H9 (cell line): ENCODE measurements around the gene PCF11. TPM values are rescaled to one million over a fixed set of nuclear protein-coding genes. Genes with fewer than 3 reads are reported as not detected.

Experiments
- DNase-seq: peaks from one replicate; pipeline ENCODE4 v3.0.0-alpha.2; 2017
- H2AFZ ChIP-seq: one replicate; pipeline ENCODE4 v1.6.1; 2013; ENCODE audit warnings: mild to moderate bottlenecking, low read length, control low read depth, moderate library complexity
- H2AK5ac ChIP-seq: 2 replicates; pipeline ENCODE4 v1.6.1; 2013; ENCODE audit warnings: low read length, control low read depth, mixed read lengths; ENCODE audit not compliant: insufficient read length
- H2BK120ac ChIP-seq: one replicate; pipeline ENCODE4 v1.6.1; 2013; ENCODE audit warnings: low read depth, mild to moderate bottlenecking, low read length, control low read depth, inconsistent platforms; ENCODE audit not compliant: poor library complexity, severe bottlenecking
- H2BK12ac ChIP-seq: 2 replicates; pipeline ENCODE4 v1.6.1; 2013; ENCODE audit warnings: low read length, control low read depth, mixed read lengths, low read depth; ENCODE audit not compliant: insufficient read length
- H2BK15ac ChIP-seq: 2 replicates; pipeline ENCODE4 v1.6.1; 2013; ENCODE audit warnings: low read depth, low read length, control low read depth
- H2BK20ac ChIP-seq: one replicate; pipeline ENCODE4 v1.6.1; 2013; ENCODE audit warnings: low read depth, mild to moderate bottlenecking, low read length, control low read depth, inconsistent platforms; ENCODE audit not compliant: poor library complexity, severe bottlenecking
- H2BK5ac ChIP-seq: 2 replicates; pipeline ENCODE4 v1.6.1; 2013; ENCODE audit warnings: low read length, control low read depth, mixed read lengths; ENCODE audit not compliant: insufficient read length
- H3K14ac ChIP-seq: 2 replicates; pipeline ENCODE4 v1.6.1; 2013; ENCODE audit warnings: low read length, control low read depth; ENCODE audit not compliant: insufficient read depth
- H3K18ac ChIP-seq: 2 replicates; pipeline ENCODE4 v1.6.1; 2013; ENCODE audit warnings: low read depth, mild to moderate bottlenecking, mixed read lengths, low read length, control low read depth; ENCODE audit not compliant: insufficient read length
- H3K23ac ChIP-seq: 2 replicates; pipeline ENCODE4 v1.6.1; 2013; ENCODE audit warnings: low read length, control low read depth, mixed read lengths, low read depth; ENCODE audit not compliant: insufficient read length
- H3K23me2 ChIP-seq: 2 replicates; pipeline ENCODE4 v1.6.1; 2013; ENCODE audit warnings: low read depth, mild to moderate bottlenecking, mixed read lengths, low read length, control low read depth; ENCODE audit not compliant: insufficient read length, poor library complexity, severe bottlenecking
- H3K27ac ChIP-seq: 2 replicates; pipeline ENCODE4 v1.5.1; 2013; ENCODE audit warnings: low read length, control low read depth, mixed read lengths, low read depth; ENCODE audit not compliant: insufficient read length
- H3K27me3 ChIP-seq: 2 replicates; pipeline ENCODE4 v1.6.1; 2013; ENCODE audit warnings: low read length, control low read depth, inconsistent platforms; ENCODE audit not compliant: insufficient read depth
- H3K4ac ChIP-seq: 2 replicates; pipeline ENCODE4 v1.6.1; 2013; ENCODE audit warnings: low read depth, mild to moderate bottlenecking, control low read depth, inconsistent platforms, low read length, moderate library complexity
- H3K4me1 ChIP-seq: 2 replicates; pipeline ENCODE4 v1.6.1; 2013; ENCODE audit warnings: low read length, control low read depth, inconsistent platforms; ENCODE audit not compliant: insufficient read depth
- H3K4me2 ChIP-seq: 2 replicates; pipeline ENCODE4 v1.6.1; 2013; ENCODE audit warnings: low read length, control low read depth, mixed read lengths; ENCODE audit not compliant: insufficient read length, insufficient read depth
- H3K56ac ChIP-seq: 2 replicates; pipeline ENCODE4 v1.6.1; 2013; ENCODE audit warnings: low read depth, mild to moderate bottlenecking, mixed read lengths, low read length, control low read depth; ENCODE audit not compliant: insufficient read length
- H3K79me1 ChIP-seq: 2 replicates; pipeline ENCODE4 v1.6.1; 2013; ENCODE audit warnings: low read depth, mild to moderate bottlenecking, moderate library complexity, low read length, control low read depth, inconsistent platforms; ENCODE audit not compliant: insufficient read depth, poor library complexity, severe bottlenecking
- H3K79me2 ChIP-seq: 2 replicates; pipeline ENCODE4 v1.6.1; 2013; ENCODE audit warnings: low read length, control low read depth, inconsistent platforms; ENCODE audit not compliant: insufficient read depth
- H3K9ac ChIP-seq: 2 replicates; pipeline ENCODE4 v1.6.1; 2013; ENCODE audit warnings: low read length, control low read depth, mixed read lengths; ENCODE audit not compliant: insufficient read length; ENCODE audit errors: extremely low read depth
- H3K9me3 ChIP-seq: one replicate; pipeline ENCODE4 v1.6.1; 2013; ENCODE audit warnings: low read depth, low read length, inconsistent platforms; ENCODE audit not compliant: control insufficient read depth
- H3T11ph ChIP-seq: one replicate; pipeline ENCODE4 v1.6.1; 2013; ENCODE audit warnings: mild to moderate bottlenecking, low read length, control low read depth, inconsistent platforms
- H4K20me1 ChIP-seq: one replicate; pipeline ENCODE4 v1.6.1; 2013; ENCODE audit not compliant: control insufficient read depth, insufficient read length, insufficient read depth
- H4K5ac ChIP-seq: 2 replicates; pipeline ENCODE4 v1.6.1; 2013; ENCODE audit warnings: low read depth, mild to moderate bottlenecking, mixed read lengths, low read length, control low read depth; ENCODE audit not compliant: insufficient read length
- H4K8ac ChIP-seq: replicated peaks from 2 replicates; pipeline ENCODE4 v1.6.1; 2013; ENCODE audit warnings: low read length, control low read depth, mixed read lengths, low read depth; ENCODE audit not compliant: insufficient read length
- H4K91ac ChIP-seq: 2 replicates; pipeline ENCODE4 v1.6.1; 2013; ENCODE audit warnings: low read depth, mild to moderate bottlenecking, moderate library complexity, mixed read lengths, low read length, control low read depth; ENCODE audit not compliant: insufficient read length
- H3K27ac Mint-ChIP-seq, 3 experiments: 2 replicates in 2 of 3; 3 replicates in 1 of 3; pipeline ENCODE4 v1.8.0; 2020 to 2021; ENCODE audit warnings: mixed read lengths in 3 of 3, mild to moderate bottlenecking in 1 of 3, moderate library complexity in 1 of 3
- H3K27me3 Mint-ChIP-seq: 2 replicates; pipeline ENCODE4 v1.8.0; 2021; ENCODE audit warnings: low read depth, mild to moderate bottlenecking, moderate library complexity, mixed read lengths
- H3K36me3 Mint-ChIP-seq, 3 experiments: 2 replicates in 2 of 3; 3 replicates in 1 of 3; pipeline ENCODE4 v1.8.0; 2020 to 2021; ENCODE audit warnings: low read depth in 3 of 3, mixed read lengths in 3 of 3; ENCODE audit not compliant: insufficient read depth in 1 of 3
- H3K4me1 Mint-ChIP-seq, 2 experiments: 2 replicates each; pipeline ENCODE4 v1.8.0; 2020; ENCODE audit warnings: mixed read lengths in 2 of 2
- H3K4me3 Mint-ChIP-seq, 2 experiments: 2 replicates in 1 of 2; 3 replicates in 1 of 2; pipeline ENCODE4 v1.8.0; 2020 to 2021; ENCODE audit warnings: mild to moderate bottlenecking in 2 of 2, mixed read lengths in 2 of 2, moderate library complexity in 1 of 2
- H3K9me3 Mint-ChIP-seq, 2 experiments: 2 replicates in 1 of 2; 3 replicates in 1 of 2; pipeline ENCODE4 v1.8.0; 2020; ENCODE audit warnings: mild to moderate bottlenecking in 2 of 2, mixed read lengths in 2 of 2, moderate library complexity in 1 of 2
- CTCF ChIP-seq: fragments of 200-600 bp; sonication (generic); conservative IDR thresholded peaks from 3 replicates; pipeline ENCODE4 v1.8.0; 2021; ENCODE audit warnings: antibody characterized with exemption, mild to moderate bottlenecking
- WGBS: extraction: QIAGEN DNeasy Blood & Tissue Kit; methylation state at CpG from one replicate; pipeline ENCODE4 v1.1.7; 2013; ENCODE audit warnings: missing lambda C conversion rate, low lambda C conversion rate, mixed read lengths; ENCODE audit not compliant: insufficient read length; ENCODE audit errors: extremely low coverage; 5-methylcytosine and 5-hydroxymethylcytosine counted together
- total RNA-seq: library from RNA; stranded (reverse); gene quantifications from 2 replicates; pipeline ENCODE4 v1.2.1, GENCODE V29; 2021

Gene PCF11
- total RNA-seq, 1 experiment from 2014 or later, result 50.9 TPM

GRCh38 chr11:83194281-83195142, 37.6 kb downstream of the PCF11 start:
- H3K27me3 Mint-ChIP-seq, result peaks cover 2% of the 10 kb centered on the region
- no peak for TF ChIP-seq CTCF
- H3K4ac ChIP-seq, result no peak overlapping the region

More at GRCh38 chr11:83194281-83195142, 37.6 kb downstream of the PCF11 start:
- peaks cover 13% of the 10 kb centered on the region in 2 experiments for H3K4me1 Mint-ChIP-seq
- no peak overlapping the region for H2AK5ac ChIP-seq
- H3K9ac ChIP-seq, result peak overlapping the region; percentile 64
- WGBS, result no CpG with 5 or more reads among the region's 35 CpGs
- no peak overlapping the region for H4K5ac ChIP-seq
- DNase-seq, result peak; percentile 49
- H2BK12ac ChIP-seq, result no peak overlapping the region
- no peak overlapping the region for H4K8ac ChIP-seq
- H3K56ac ChIP-seq, result no peak overlapping the region
- no peak overlapping the region for H2AFZ ChIP-seq
- no peaks in the 10 kb centered on the region for H3K9me3 Mint-ChIP-seq
- no peak overlapping the region for H3K27ac ChIP-seq
- no peak overlapping the region for H4K91ac ChIP-seq
- H3K79me2 ChIP-seq, result peaks cover 7% of the 10 kb centered on the region; the same call in 1 of the 2 replicates
- no peaks in the 10 kb centered on the region for H4K20me1 ChIP-seq
- H2BK20ac ChIP-seq, result no peak overlapping the region
- H3K9me3 ChIP-seq, result no peaks in the 10 kb centered on the region
- H3K79me1 ChIP-seq, result no peaks in the 10 kb centered on the region
- H3K4me1 ChIP-seq, result no peaks in the 10 kb centered on the region
- H2BK120ac ChIP-seq, result no peak overlapping the region
- peaks cover 19% of the 10 kb centered on the region for H3K23me2 ChIP-seq
- H3K4me3 Mint-ChIP-seq, result peak overlapping the region; percentile 97 to 99
- no peak overlapping the region for H3K18ac ChIP-seq
- no peak overlapping the region for H3T11ph ChIP-seq
- H2BK5ac ChIP-seq, result no peak overlapping the region
- H3K4me2 ChIP-seq, result peak overlapping the region; percentile 91
- H2BK15ac ChIP-seq, result no peak overlapping the region
- no peaks in the 10 kb centered on the region; the same call in 1 of the 2 replicates for H3K27me3 ChIP-seq
- peak overlapping the region in 2 of 3 experiments; percentile 38 to 80; a peak in 4 of 7 replicates for H3K27ac Mint-ChIP-seq
- peaks cover 5 to 31% (median 28%) of the 10 kb centered on the region in 3 experiments; a peak in 5 of 7 replicates for H3K36me3 Mint-ChIP-seq
- H3K14ac ChIP-seq, result peak overlapping the region; percentile 39; the same call in 1 of the 2 replicates
- H3K23ac ChIP-seq, result no peak overlapping the region
